ENCODE results near the gene AHI1. TPM values are rescaled to one million over a fixed set of nuclear protein-coding genes. Genes with fewer than 3 reads are reported as not detected.
"Not testable (repeated sequence)": the region's sequence is repeated elsewhere in the genome, so short reads cannot be mapped to it uniquely, and the experiment has no call there.

AHI1 gene
- total RNA-seq, 1 experiment from 2014 or later = 8.9 TPM

GRCh38 chr6:135379647-135380046 is 117.9 kb downstream of the AHI1 start:
- Histone ChIP-seq H3K4me1 (ENCODE audit: insufficient read depth, low read length) (no peaks in the 10 kb centered on the region), H2AFZ (ENCODE audit: low read length) (no peak overlapping the region), H3K9me2 (replicated peaks; ENCODE audit: low read length) (no peaks in the 10 kb centered on the region), H3K27me3 (ENCODE audit: low read length) (no peaks in the 10 kb centered on the region), H3K27ac (ENCODE audit: low read length) (no peak overlapping the region), H3K9me3 (ENCODE audit: low read length) (no peaks in the 10 kb centered on the region), H3K9ac (ENCODE audit: low read length) (no peak overlapping the region), H3K36me3 (ENCODE audit: low read depth, low read length) (no peaks in the 10 kb centered on the region), H3F3A (ENCODE audit: low read length, unreplicated experiment) (no peaks in the 10 kb centered on the region), H3K4me2 (ENCODE audit: low read length) (no peak overlapping the region), H3K4me3 (ENCODE audit: low read length) (no peak overlapping the region), H4K20me1 (ENCODE audit: low read length) (no peaks in the 10 kb centered on the region), H3K79me2 (ENCODE audit: low read length) (no peaks in the 10 kb centered on the region)
- ChIA-PET POLR2A (ENCODE audit: unreplicated experiment) (interaction anchor here (0.6 kb wide), 1 partner anchor 835 kb away, joined by 3 read pairs; no protein-coding TSS in a partner anchor), CTCF (no interaction called here)
- intact Hi-C loops (cut with micrococcal nuclease) = no loop called here
- ATAC-seq = no peak
- TF ChIP-seq EZH2phosphoT487 (IDR thresholded peaks at IDR 0.05; ENCODE audit: borderline replicate concordance, low read length) (no peak), CTCF (conservative IDR thresholded peaks at IDR 0.05; ENCODE audit: low read depth, low read length) (no peak), EZH2 (IDR thresholded peaks at IDR 0.05; ENCODE audit: low read length, unreplicated experiment) (no peak)
- no peak for DNase-seq
- BruUV-seq (replicated peaks) = no TSS peak

GRCh38 chr6:135372758-135373157 is 124.8 kb downstream of the AHI1 start:
- no TSS peak for BruUV-seq (replicated peaks)
- H3K4me3 ChIP-seq (ENCODE audit: low read length) = no peak overlapping the region
- no peaks in the 10 kb centered on the region for H3K79me2 ChIP-seq (ENCODE audit: low read length)
- ATAC-seq = no peak
- H2AFZ ChIP-seq (ENCODE audit: low read length) = no peak overlapping the region
- no peaks in the 10 kb centered on the region for H3K27me3 ChIP-seq (ENCODE audit: low read length)
- CTCF ChIA-PET = no interaction called here
- intact Hi-C loops (cut with micrococcal nuclease) = no loop called here
- no peaks in the 10 kb centered on the region for H3K9me2 ChIP-seq (replicated peaks; ENCODE audit: low read length)
- H3K9me3 ChIP-seq (ENCODE audit: low read length) = no peaks in the 10 kb centered on the region
- no peak overlapping the region for H3K27ac ChIP-seq (ENCODE audit: low read length)
- H3K4me2 ChIP-seq (ENCODE audit: low read length) = no peak overlapping the region
- no peak overlapping the region for H3K9ac ChIP-seq (ENCODE audit: low read length)
- H4K20me1 ChIP-seq (ENCODE audit: low read length) = no peaks in the 10 kb centered on the region
- no peaks in the 10 kb centered on the region for H3F3A ChIP-seq (ENCODE audit: low read length, unreplicated experiment)
- H3K4me1 ChIP-seq (ENCODE audit: insufficient read depth, low read length) = no peaks in the 10 kb centered on the region
- TF ChIP-seq EZH2 (IDR thresholded peaks at IDR 0.05; ENCODE audit: low read length, unreplicated experiment) = no peak
- TF ChIP-seq EZH2phosphoT487 (IDR thresholded peaks at IDR 0.05; ENCODE audit: borderline replicate concordance, low read length) = no peak
- no peak for TF ChIP-seq CTCF (conservative IDR thresholded peaks at IDR 0.05; ENCODE audit: low read depth, low read length)
- no peak for DNase-seq
- POLR2A ChIA-PET (ENCODE audit: unreplicated experiment) = no interaction called here
- no peaks in the 10 kb centered on the region for H3K36me3 ChIP-seq (ENCODE audit: low read depth, low read length)

- H3K27ac ChIP-seq (ENCODE audit: low read length); H3K79me2 ChIP-seq (ENCODE audit: low read length); H3K4me2 ChIP-seq (ENCODE audit: low read length); H3K9me3 ChIP-seq (ENCODE audit: low read length); ATAC-seq; H3K9me2 ChIP-seq (replicated peaks; ENCODE audit: low read length); H3F3A ChIP-seq (ENCODE audit: low read length, unreplicated experiment); POLR2A ChIA-PET (ENCODE audit: unreplicated experiment); H3K9ac ChIP-seq (ENCODE audit: low read length); H3K36me3 ChIP-seq (ENCODE audit: low read depth, low read length); H4K20me1 ChIP-seq (ENCODE audit: low read length); H2AFZ ChIP-seq (ENCODE audit: low read length); H3K4me3 ChIP-seq (ENCODE audit: low read length); CTCF ChIA-PET; BruUV-seq (replicated peaks); H3K27me3 ChIP-seq (ENCODE audit: low read length); intact Hi-C loops (cut with micrococcal nuclease); DNase-seq: not testable (repeated sequence)
- H3K4me1 ChIP-seq (ENCODE audit: insufficient read depth, low read length) = peaks cover 10% of the 10 kb centered on the region
These were observed 133.9 kb downstream of the AHI1 start for GRCh38 chr6:135363622-135364021.

All from PC-3 (cell line).